Measurements from ENCODE around the gene P2RX4. TPM values are rescaled to one million over a fixed set of nuclear protein-coding genes. Genes with fewer than 3 reads are reported as not detected.
A peak's percentile ranks its signal among the peaks of the same experiment; 100 is the strongest.

P2RX4 gene
- total and polyA plus RNA-seq, 4 donors: 16.5 to 32.1 (median 21.8) TPM

DNA sequence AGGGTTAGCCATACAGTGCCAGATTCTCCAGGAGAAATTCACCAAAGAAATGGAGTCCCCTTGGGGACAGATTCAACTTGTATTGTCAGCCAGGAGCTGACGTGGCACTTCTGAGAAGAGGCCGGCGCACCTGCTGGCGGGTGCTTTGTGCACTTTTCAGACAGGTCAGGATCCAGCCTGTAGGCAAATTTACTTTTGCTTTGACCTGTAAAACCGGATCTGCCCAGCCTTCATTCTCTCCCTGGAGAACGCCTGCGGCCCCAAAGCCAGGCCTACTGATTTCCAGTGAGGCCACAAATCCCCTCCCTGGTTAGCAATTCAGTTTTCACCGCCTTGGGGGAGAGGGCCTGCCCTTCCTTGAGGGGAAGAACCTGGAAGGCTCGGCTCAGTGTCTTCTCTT, 17.4 kb downstream of the P2RX4 start:
- H3K4me1 ChIP-seq (ENCODE audit: control insufficient read depth in 4 of 4, insufficient read depth in 4 of 4, low read length in 3 of 4): peaks cover 3 to 26% (median 6%) of the 10 kb centered on the region in 4 donors
- no peaks in the 10 kb centered on the region for H3K27me3 ChIP-seq (ENCODE audit: control insufficient read depth in 4 of 4, insufficient read depth in 4 of 4, low read length in 3 of 4)
- no peaks in the 10 kb centered on the region for H3K9me3 ChIP-seq (ENCODE audit: control insufficient read depth in 4 of 4, low read length in 3 of 4)
- peak; percentile 55 for DNase-seq (ENCODE audit: low spot score)
- no peak overlapping the region for H3K4me3 ChIP-seq (ENCODE audit: low read depth in 1 of 3, low read length in 3 of 3)
- TF ChIP-seq SP1 (IDR thresholded peaks at IDR 0.05) (peak; percentile 62), FOXA2 (IDR thresholded peaks at IDR 0.05) (no peak), TAF1 (conservative IDR thresholded peaks at IDR 0.05) (no peak), EGR1 (IDR thresholded peaks at IDR 0.05; ENCODE audit: low read depth in 2 of 2) (no peak), YY1 (IDR thresholded peaks at IDR 0.05) (peak; percentile 88), NR2F2 (IDR thresholded peaks at IDR 0.05) (peak; percentile 48), RAD21 (IDR thresholded peaks at IDR 0.05) (peak; percentile 37 to 49), JUND (IDR thresholded peaks at IDR 0.05) (peak in 1 of 2 donors; percentile 79), FOXA1 (IDR thresholded peaks at IDR 0.05) (peak; percentile 16), RXRA (IDR thresholded peaks at IDR 0.05) (peak; percentile 68 to 91), GABPA (IDR thresholded peaks at IDR 0.05 in 1 of 2, conservative IDR thresholded peaks at IDR 0.05 in 1 of 2) (peak in 1 of 2 donors; percentile 41), HNF4A (conservative IDR thresholded peaks at IDR 0.05) (peak; percentile 56 to 84), HNF4G (IDR thresholded peaks at IDR 0.05) (no peak)
- TF ChIP-seq, protein P1, sequence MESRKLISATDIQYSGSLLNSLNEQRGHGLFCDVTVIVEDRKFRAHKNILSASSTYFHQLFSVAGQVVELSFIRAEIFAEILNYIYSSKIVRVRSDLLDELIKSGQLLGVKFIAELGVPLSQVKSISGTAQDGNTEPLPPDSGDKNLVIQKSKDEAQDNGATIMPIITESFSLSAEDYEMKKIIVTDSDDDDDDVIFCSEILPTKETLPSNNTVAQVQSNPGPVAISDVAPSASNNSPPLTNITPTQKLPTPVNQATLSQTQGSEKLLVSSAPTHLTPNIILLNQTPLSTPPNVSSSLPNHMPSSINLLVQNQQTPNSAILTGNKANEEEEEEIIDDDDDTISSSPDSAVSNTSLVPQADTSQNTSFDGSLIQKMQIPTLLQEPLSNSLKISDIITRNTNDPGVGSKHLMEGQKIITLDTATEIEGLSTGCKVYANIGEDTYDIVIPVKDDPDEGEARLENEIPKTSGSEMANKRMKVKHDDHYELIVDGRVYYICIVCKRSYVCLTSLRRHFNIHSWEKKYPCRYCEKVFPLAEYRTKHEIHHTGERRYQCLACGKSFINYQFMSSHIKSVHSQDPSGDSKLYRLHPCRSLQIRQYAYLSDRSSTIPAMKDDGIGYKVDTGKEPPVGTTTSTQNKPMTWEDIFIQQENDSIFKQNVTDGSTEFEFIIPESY (IDR thresholded peaks at IDR 0.05): peak; percentile 75
- TF ChIP-seq, protein P2, sequence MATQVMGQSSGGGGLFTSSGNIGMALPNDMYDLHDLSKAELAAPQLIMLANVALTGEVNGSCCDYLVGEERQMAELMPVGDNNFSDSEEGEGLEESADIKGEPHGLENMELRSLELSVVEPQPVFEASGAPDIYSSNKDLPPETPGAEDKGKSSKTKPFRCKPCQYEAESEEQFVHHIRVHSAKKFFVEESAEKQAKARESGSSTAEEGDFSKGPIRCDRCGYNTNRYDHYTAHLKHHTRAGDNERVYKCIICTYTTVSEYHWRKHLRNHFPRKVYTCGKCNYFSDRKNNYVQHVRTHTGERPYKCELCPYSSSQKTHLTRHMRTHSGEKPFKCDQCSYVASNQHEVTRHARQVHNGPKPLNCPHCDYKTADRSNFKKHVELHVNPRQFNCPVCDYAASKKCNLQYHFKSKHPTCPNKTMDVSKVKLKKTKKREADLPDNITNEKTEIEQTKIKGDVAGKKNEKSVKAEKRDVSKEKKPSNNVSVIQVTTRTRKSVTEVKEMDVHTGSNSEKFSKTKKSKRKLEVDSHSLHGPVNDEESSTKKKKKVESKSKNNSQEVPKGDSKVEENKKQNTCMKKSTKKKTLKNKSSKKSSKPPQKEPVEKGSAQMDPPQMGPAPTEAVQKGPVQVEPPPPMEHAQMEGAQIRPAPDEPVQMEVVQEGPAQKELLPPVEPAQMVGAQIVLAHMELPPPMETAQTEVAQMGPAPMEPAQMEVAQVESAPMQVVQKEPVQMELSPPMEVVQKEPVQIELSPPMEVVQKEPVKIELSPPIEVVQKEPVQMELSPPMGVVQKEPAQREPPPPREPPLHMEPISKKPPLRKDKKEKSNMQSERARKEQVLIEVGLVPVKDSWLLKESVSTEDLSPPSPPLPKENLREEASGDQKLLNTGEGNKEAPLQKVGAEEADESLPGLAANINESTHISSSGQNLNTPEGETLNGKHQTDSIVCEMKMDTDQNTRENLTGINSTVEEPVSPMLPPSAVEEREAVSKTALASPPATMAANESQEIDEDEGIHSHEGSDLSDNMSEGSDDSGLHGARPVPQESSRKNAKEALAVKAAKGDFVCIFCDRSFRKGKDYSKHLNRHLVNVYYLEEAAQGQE (IDR thresholded peaks at IDR 0.05): peak; percentile 77
- TF ChIP-seq, protein P3, sequence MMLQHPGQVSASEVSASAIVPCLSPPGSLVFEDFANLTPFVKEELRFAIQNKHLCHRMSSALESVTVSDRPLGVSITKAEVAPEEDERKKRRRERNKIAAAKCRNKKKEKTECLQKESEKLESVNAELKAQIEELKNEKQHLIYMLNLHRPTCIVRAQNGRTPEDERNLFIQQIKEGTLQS (IDR thresholded peaks at IDR 0.05): no peak
- TF ChIP-seq, protein P4, sequence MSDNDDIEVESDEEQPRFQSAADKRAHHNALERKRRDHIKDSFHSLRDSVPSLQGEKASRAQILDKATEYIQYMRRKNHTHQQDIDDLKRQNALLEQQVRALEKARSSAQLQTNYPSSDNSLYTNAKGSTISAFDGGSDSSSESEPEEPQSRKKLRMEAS (IDR thresholded peaks at IDR 0.05): peak; percentile 66
- TF ChIP-seq, protein P5, sequence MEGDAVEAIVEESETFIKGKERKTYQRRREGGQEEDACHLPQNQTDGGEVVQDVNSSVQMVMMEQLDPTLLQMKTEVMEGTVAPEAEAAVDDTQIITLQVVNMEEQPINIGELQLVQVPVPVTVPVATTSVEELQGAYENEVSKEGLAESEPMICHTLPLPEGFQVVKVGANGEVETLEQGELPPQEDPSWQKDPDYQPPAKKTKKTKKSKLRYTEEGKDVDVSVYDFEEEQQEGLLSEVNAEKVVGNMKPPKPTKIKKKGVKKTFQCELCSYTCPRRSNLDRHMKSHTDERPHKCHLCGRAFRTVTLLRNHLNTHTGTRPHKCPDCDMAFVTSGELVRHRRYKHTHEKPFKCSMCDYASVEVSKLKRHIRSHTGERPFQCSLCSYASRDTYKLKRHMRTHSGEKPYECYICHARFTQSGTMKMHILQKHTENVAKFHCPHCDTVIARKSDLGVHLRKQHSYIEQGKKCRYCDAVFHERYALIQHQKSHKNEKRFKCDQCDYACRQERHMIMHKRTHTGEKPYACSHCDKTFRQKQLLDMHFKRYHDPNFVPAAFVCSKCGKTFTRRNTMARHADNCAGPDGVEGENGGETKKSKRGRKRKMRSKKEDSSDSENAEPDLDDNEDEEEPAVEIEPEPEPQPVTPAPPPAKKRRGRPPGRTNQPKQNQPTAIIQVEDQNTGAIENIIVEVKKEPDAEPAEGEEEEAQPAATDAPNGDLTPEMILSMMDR (IDR thresholded peaks at IDR 0.05; ENCODE audit: low read depth, low read length, missing input control): peak; percentile 13
- 31% methylated on average over 9 of the region's 9 CpGs for WGBS
- H3K9ac ChIP-seq (ENCODE audit: low read depth in 1 of 2, low read length in 2 of 2): no peak overlapping the region
- peaks cover 0 to 4% (median 1%) of the 10 kb centered on the region in 4 donors for H3K36me3 ChIP-seq (ENCODE audit: control insufficient read depth in 4 of 4, insufficient read depth in 3 of 4, low read depth in 1 of 4, low read length in 3 of 4)
- H3K27ac ChIP-seq (ENCODE audit: low read depth in 1 of 2, low read length in 2 of 2): peak overlapping the region; percentile 65 to 82

Data from liver (tissue), 9 donors.